K562 (cell line): ENCODE results near the gene TMEM217. TPM values are rescaled to one million over a fixed set of nuclear protein-coding genes. Genes with fewer than 3 reads are reported as not detected.
A peak's percentile ranks its signal among the peaks of the same experiment; 100 is the strongest.

Experiments
- ARID1B ChIP-seq: fragments of 450-650 bp; IDR thresholded peaks from 2 replicates; pipeline ENCODE4 v1.6.1; 2016; ENCODE audit warnings: antibody characterized with exemption, mild to moderate bottlenecking, inconsistent platforms
- BCOR ChIP-seq: fragments of 450-650 bp; IDR thresholded peaks from 2 replicates; pipeline ENCODE4 v1.6.1; 2016
- CBX3 ChIP-seq, 2 experiments: IDR thresholded peaks; 1 replicate in 1 of 2; 2 replicates in 1 of 2; pipeline ENCODE4 v1.6.1; 2012; ENCODE audit warnings: inconsistent platforms in 2 of 2, low read length in 2 of 2, borderline replicate concordance in 1 of 2, control low read depth in 1 of 2
- CCNT2 ChIP-seq: IDR thresholded peaks from 2 replicates; pipeline ENCODE4 v1.6.1; 2011; ENCODE audit warnings: borderline replicate concordance, low read depth, mild to moderate bottlenecking, moderate library complexity, mixed read lengths, low read length; ENCODE audit not compliant: insufficient read length; ENCODE audit errors: extremely low read depth
- CEBPB ChIP-seq: fragments of 450-650 bp; IDR thresholded peaks from 2 replicates; pipeline ENCODE4 v1.6.1; 2016; ENCODE audit warnings: missing genetic modification characterization, missing compliant biosample characterization
- GABPA ChIP-seq: fragments of 200-800 bp; sonication (Bioruptor generic); conservative IDR thresholded peaks from 2 replicates; pipeline ENCODE4 v1.6.1; 2016; ENCODE audit warnings: low read depth, missing genetic modification characterization, missing compliant biosample characterization
- GABPB1 ChIP-seq: sonication (generic); formaldehyde crosslinking; IDR thresholded peaks from 2 replicates; pipeline ENCODE4 v1.8.0; 2022; ENCODE audit warnings: mild to moderate bottlenecking, missing genetic modification reagents
- GATAD2A ChIP-seq: fragments of 450-650 bp; IDR thresholded peaks from 2 replicates; pipeline ENCODE4 v1.6.1; 2017
- HMG20A ChIP-seq: fragments of 450-650 bp; formaldehyde crosslinking; conservative IDR thresholded peaks from 2 replicates; pipeline ENCODE4 v1.4.0; 2020; ENCODE audit warnings: mild to moderate bottlenecking, mixed read lengths
- HNRNPLL ChIP-seq: fragments of 200-400 bp; formaldehyde crosslinking; IDR thresholded peaks from 2 replicates; pipeline ENCODE4 v1.6.1; 2017; ENCODE audit warnings: low read length, low read depth, mild to moderate bottlenecking; ENCODE audit not compliant: poor library complexity, severe bottlenecking
- KLF10 ChIP-seq: fragments of 250-450 bp; sonication (Bioruptor Pico); IDR thresholded peaks from 2 replicates; pipeline ENCODE4 v1.6.1; 2021; ENCODE audit warnings: matching md5 sums
- MTA2 ChIP-seq: fragments of 450-650 bp; IDR thresholded peaks from 2 replicates; pipeline ENCODE4 v1.6.1; 2016; ENCODE audit warnings: low read depth
- RBFOX2 ChIP-seq: fragments of 200-400 bp; formaldehyde crosslinking; IDR thresholded peaks from 2 replicates; pipeline ENCODE4 v1.6.1; 2017; ENCODE audit warnings: low read depth, mild to moderate bottlenecking, low read length, moderate library complexity
- RNF2 ChIP-seq: sonication (generic); IDR thresholded peaks from 2 replicates; pipeline ENCODE4 v1.6.1; 2016
- SOX6 ChIP-seq: fragments of 450-650 bp; IDR thresholded peaks from 2 replicates; pipeline ENCODE4 v1.6.1; 2014; ENCODE audit warnings: mild to moderate bottlenecking
- SRF ChIP-seq, 2 experiments: fragments of 250-450, 450-650 bp in 1 of 2; sonication (Bioruptor Pico) in 1 of 2; sonication (generic) in 1 of 2; formaldehyde crosslinking; IDR thresholded peaks; 2 replicates each; pipeline versions ENCODE4 v1.5.0 to v1.5.1; 2020 to 2022; ENCODE audit warnings: mild to moderate bottlenecking in 1 of 2, missing genetic modification reagents in 1 of 2
- TBP ChIP-seq: optimal IDR thresholded peaks from 2 replicates; pipeline ENCODE3; 2011; ENCODE audit warnings: low read depth, low read length, improper control_type of control experiment
- TOE1 ChIP-seq, 2 experiments: fragments of 450-650 bp in 1 of 2; sonication (generic) in 1 of 2; formaldehyde crosslinking in 1 of 2; IDR thresholded peaks; 2 replicates each; pipeline versions ENCODE4 v1.7.1 to v1.8.0; 2016 to 2022; ENCODE audit warnings: borderline replicate concordance in 2 of 2, mild to moderate bottlenecking in 2 of 2, antibody characterized with exemption in 1 of 2, inconsistent platforms in 1 of 2, low read depth in 1 of 2, missing genetic modification reagents in 1 of 2, moderate library complexity in 1 of 2
- ZNF175 ChIP-seq: fragments of 200-800 bp; sonication (Bioruptor generic); IDR thresholded peaks from 2 replicates; pipeline ENCODE4 v1.6.1; 2016; ENCODE audit warnings: low read depth, mild to moderate bottlenecking, missing genetic modification characterization, missing compliant biosample characterization
- ZNF197 ChIP-seq: fragments of 200-800 bp; sonication (Bioruptor generic); IDR thresholded peaks from 2 replicates; pipeline ENCODE4 v1.6.1; 2016; ENCODE audit warnings: low read depth, missing genetic modification characterization, missing compliant biosample characterization
- ZNF232 ChIP-seq: sonication (generic); formaldehyde crosslinking; IDR thresholded peaks from 2 replicates; pipeline ENCODE4 v1.8.0; 2022; ENCODE audit warnings: mild to moderate bottlenecking, missing genetic modification reagents
- ZNF253 ChIP-seq: fragments of 250-450 bp; sonication (Bioruptor Pico); conservative IDR thresholded peaks from 2 replicates; pipeline ENCODE4 v1.6.1; 2021; ENCODE audit warnings: mild to moderate bottlenecking
- ZNF311 ChIP-seq: fragments of 250-450 bp; sonication (Bioruptor Pico); IDR thresholded peaks from 2 replicates; pipeline ENCODE4 v1.4.0; 2020; ENCODE audit warnings: mild to moderate bottlenecking, moderate library complexity
- ZNF583 ChIP-seq: fragments of 250-450 bp; sonication (Bioruptor Pico); IDR thresholded peaks from 2 replicates; pipeline ENCODE4 v1.4.0; 2020
- ZNF778 ChIP-seq: fragments of 450-650 bp; formaldehyde crosslinking; IDR thresholded peaks from 2 replicates; pipeline ENCODE4 v1.4.0; 2020; ENCODE audit warnings: mild to moderate bottlenecking, moderate library complexity
- polyA plus RNA-seq, 8 experiments: library from polyadenylated mRNA; depleted of rRNA in 4 of 8; stranded (reverse) in 5 of 8; unstranded in 3 of 8; fragments of >200 nt; fragmentation: Nextera tagmentation in 2 of 8; fragmentation: Illumina TruSeq in 1 of 8; extraction: Ambion mirVana in 2 of 8; extraction: Trizol in 1 of 8; gene quantifications; 2 replicates each; pipeline versions ENCODE4 v1.2.1 to v1.2.3, GENCODE V29; 2011 to 2014; ENCODE audit warnings: inconsistent platforms in 1 of 8, missing spikeins in 1 of 8
- total RNA-seq, 7 experiments: library from RNA; depleted of rRNA in 6 of 7; stranded (reverse); fragments of >200 nt in 6 of 7; fragmentation: Illumina TruSeq in 2 of 7; extraction: Trizol in 2 of 7; gene quantifications; 2 replicates each; pipeline versions ENCODE4 v1.2.1 to v1.2.3, GENCODE V29; 2011 to 2021; ENCODE audit warnings: low replicate concordance in 1 of 7
- TF ChIP-seq, protein P1 (sequence below): sonication (generic); formaldehyde crosslinking; IDR thresholded peaks from 2 replicates; pipeline ENCODE4 v1.8.0; 2022; ENCODE audit warnings: mild to moderate bottlenecking, missing genetic modification reagents
- TF ChIP-seq, protein P2 (sequence below): fragments of 450-650 bp; IDR thresholded peaks from 2 replicates; pipeline ENCODE4 v1.6.1; 2016
- TF ChIP-seq, protein P3 (sequence below): sonication (generic); formaldehyde crosslinking; IDR thresholded peaks from 2 replicates; pipeline ENCODE4 v1.8.1; 2023; ENCODE audit warnings: mild to moderate bottlenecking, missing genetic modification reagents

The TMEM217 gene
- total and polyA plus RNA-seq, 9 of the 15 experiments (the other 6 are each of a cell fraction or from before 2014, with no cell fraction given), result 1.3 to 8.0 (median 1.9) TPM

DNA sequence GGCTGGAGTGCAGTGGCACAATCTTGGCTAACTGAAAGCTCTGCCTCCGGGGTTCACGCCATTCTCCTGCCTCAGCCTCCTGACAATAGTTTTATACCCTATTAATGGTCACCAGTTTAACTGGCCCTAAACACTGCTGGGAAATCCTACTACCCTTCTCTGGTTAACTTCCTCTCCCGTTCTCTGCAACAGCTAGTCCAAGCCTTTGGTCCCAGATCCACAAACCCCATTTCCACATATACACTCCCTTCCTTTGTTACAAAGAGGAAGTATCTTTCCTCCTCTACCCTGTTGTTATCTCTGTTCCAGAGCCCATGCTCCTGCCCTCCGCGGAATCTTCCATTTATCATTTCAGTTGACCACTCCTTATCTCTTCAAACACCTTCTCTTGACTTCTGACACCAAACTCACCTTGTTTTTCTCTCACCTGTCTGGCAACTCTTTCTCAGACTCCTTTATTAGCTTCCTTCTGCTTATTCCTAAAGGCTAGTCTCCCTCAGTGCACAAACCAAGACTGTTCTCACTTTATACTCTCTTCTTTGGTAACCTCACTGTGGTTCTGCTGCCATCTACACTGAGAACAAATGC lies 25.4 kb downstream of the TMEM217 start (continued):
- TF ChIP-seq, protein P1, sequence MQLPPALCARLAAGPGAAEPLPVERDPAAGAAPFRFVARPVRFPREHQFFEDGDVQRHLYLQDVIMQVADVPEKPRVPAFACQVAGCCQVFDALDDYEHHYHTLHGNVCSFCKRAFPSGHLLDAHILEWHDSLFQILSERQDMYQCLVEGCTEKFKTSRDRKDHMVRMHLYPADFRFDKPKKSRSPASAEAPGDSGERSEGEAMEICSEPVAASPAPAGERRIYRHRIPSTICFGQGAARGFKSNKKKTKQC (CRISPR knock-in tag), result no peak
- TF ChIP-seq SRF (CRISPR knock-in tag; IDR thresholded peaks at IDR 0.05) (0 out of 4 replicates have a peak, but pooled peaks of 1 of the 2 experiments have one; percentile 32), ZNF583 (CRISPR knock-in tag) (peak; percentile 56; the same call in 1 of the 2 replicates), ZNF232 (CRISPR knock-in tag) (no peak), HMG20A (CRISPR knock-in tag) (no peak), KLF10 (CRISPR knock-in tag) (no peak), ZNF197 (CRISPR knock-in tag) (peak; percentile 62; the same call in 1 of the 2 replicates), ZNF778 (no peak), GABPA (tag) (peak; percentile 18; the same call in 1 of the 2 replicates), TBP (peak; percentile 14), ZNF311 (CRISPR knock-in tag) (no peak), TOE1 (IDR thresholded peaks at IDR 0.05; ENCODE audit: borderline replicate concordance) (peak; percentile 56; the same call in 1 of the 2 replicates), TOE1 (CRISPR knock-in tag; IDR thresholded peaks at IDR 0.05; ENCODE audit: borderline replicate concordance, low read depth) (no peak), CCNT2 (peak; percentile 74), ZNF175 (CRISPR knock-in tag) (peak; percentile 72; the same call in 1 of the 2 replicates), GABPB1 (0 out of 2 replicates have a peak, but pooled peaks have one; percentile 37), SOX6 (peak; percentile 98), ZNF253 (CRISPR knock-in tag) (no peak), MTA2 (peak; percentile 95), CBX3 (IDR thresholded peaks at IDR 0.05; ENCODE audit: borderline replicate concordance in 1 of 2, low read length in 2 of 2) (peak in 1 of 2 experiments; percentile 76; a peak in 1 of 3 replicates), RNF2 (peak; percentile 52; the same call in 1 of the 2 replicates), GATAD2A (peak; percentile 99), HNRNPLL (no peak), ARID1B (peak; percentile 99), RBFOX2 (0 out of 2 replicates have a peak, but pooled peaks have one; percentile 21), CEBPB (tag) (peak; percentile 31), BCOR (peak; percentile 83)
- TF ChIP-seq, protein P2, sequence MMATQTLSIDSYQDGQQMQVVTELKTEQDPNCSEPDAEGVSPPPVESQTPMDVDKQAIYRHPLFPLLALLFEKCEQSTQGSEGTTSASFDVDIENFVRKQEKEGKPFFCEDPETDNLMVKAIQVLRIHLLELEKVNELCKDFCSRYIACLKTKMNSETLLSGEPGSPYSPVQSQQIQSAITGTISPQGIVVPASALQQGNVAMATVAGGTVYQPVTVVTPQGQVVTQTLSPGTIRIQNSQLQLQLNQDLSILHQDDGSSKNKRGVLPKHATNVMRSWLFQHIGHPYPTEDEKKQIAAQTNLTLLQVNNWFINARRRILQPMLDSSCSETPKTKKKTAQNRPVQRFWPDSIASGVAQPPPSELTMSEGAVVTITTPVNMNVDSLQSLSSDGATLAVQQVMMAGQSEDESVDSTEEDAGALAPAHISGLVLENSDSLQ, result peak; percentile 92
- TF ChIP-seq, protein P3, sequence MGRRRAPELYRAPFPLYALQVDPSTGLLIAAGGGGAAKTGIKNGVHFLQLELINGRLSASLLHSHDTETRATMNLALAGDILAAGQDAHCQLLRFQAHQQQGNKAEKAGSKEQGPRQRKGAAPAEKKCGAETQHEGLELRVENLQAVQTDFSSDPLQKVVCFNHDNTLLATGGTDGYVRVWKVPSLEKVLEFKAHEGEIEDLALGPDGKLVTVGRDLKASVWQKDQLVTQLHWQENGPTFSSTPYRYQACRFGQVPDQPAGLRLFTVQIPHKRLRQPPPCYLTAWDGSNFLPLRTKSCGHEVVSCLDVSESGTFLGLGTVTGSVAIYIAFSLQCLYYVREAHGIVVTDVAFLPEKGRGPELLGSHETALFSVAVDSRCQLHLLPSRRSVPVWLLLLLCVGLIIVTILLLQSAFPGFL, result no peak
